GM18505 (cell line): ENCODE measurements around the gene SDC1.

ENCODE experiments used
- ATAC-seq: cut with Tn5 transposase; IDR thresholded peaks from one replicate; pipeline ENCODE4 v1.9.1; 2021; ENCODE audit not compliant: unreplicated experiment
- POLR2A ChIP-seq: IDR thresholded peaks from 4 replicates; pipeline ENCODE4 v1.6.1; 2011; ENCODE audit warnings: borderline replicate concordance; ENCODE audit not compliant: insufficient read depth, insufficient read length; ENCODE audit errors: extremely low read depth

The SDC1 gene

DNA sequence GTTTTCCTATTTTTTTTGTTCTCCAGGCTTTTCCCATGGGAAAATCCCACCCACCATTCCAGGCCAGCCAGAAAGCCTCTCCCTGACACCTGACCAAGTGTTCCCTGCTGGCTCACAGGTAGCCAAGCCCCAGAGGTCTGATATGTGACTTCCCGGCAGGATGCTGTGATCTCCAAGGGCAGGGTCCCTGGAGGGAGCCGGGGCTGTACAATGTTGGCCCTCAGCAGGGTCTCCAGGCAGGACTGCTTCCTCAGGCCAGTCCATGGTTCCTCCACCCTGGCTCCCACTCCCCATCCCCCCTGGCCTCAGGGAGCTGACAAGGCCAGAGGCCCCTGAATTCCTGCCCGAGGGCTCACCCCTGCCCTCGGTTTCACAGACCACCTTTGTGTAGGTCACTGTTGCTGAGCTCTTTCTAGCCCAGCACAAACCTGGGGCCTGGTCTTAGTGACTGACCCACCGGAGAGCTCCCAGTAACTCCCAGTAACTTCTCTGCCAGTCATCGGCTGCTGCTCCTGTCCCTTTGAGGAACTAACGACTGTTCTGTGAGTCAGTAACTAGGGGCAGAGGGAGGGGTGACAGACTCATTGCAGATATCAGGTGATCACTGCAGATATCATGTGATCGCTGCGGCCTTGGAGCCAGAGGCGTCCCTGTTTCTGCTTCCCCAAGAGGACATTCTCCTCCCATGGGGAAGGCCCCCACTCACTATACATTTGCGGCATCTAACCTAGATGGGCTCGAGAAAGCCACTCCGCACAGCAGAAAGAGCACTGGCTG is 38.7 kb downstream of the SDC1 start:
- no peak for ATAC-seq
- no peak for TF ChIP-seq POLR2A

DNA sequence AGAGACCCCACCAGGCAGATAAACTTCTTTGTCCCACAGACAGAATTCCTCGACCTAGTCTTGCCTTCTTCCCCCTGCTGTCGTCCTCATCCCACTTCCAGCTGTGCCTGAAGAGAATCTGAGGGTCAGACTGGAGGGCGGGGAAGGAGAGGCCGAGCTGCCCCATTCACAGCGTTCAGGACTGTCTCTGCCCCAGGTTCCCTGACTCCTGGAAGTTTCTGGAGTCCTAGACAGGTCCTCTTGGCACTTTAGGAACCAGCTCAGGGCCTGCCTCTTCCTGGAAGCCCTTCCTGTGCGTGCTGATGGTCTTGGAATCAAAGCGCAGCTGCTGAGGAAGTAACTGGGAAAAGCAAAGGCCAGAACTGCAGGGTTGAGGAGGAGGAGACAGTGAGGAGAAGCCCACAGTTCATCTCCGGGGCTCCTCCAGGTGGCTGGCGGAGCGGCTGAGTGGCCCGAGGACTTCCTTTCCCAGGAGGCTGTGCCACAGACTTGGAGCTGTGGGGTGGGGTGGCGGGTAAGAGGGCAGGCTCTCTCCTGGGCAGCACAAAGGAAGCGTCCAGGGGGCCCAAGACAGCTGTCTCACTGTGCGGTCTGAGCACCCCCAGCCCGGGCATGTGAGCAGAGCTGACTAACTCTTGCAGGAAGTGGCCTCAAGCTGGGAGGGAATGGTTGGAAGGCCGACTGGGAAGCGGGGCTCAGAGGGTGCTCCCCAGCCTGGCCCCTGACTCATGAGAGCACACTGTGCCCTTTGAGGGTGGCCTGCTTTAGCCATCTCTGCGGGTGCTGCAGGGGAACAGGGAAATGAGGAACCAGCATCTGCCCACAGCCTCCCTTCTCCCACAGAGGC is 39.5 kb downstream of the SDC1 start:
- no peak for ATAC-seq
- TF ChIP-seq POLR2A: no peak

DNA sequence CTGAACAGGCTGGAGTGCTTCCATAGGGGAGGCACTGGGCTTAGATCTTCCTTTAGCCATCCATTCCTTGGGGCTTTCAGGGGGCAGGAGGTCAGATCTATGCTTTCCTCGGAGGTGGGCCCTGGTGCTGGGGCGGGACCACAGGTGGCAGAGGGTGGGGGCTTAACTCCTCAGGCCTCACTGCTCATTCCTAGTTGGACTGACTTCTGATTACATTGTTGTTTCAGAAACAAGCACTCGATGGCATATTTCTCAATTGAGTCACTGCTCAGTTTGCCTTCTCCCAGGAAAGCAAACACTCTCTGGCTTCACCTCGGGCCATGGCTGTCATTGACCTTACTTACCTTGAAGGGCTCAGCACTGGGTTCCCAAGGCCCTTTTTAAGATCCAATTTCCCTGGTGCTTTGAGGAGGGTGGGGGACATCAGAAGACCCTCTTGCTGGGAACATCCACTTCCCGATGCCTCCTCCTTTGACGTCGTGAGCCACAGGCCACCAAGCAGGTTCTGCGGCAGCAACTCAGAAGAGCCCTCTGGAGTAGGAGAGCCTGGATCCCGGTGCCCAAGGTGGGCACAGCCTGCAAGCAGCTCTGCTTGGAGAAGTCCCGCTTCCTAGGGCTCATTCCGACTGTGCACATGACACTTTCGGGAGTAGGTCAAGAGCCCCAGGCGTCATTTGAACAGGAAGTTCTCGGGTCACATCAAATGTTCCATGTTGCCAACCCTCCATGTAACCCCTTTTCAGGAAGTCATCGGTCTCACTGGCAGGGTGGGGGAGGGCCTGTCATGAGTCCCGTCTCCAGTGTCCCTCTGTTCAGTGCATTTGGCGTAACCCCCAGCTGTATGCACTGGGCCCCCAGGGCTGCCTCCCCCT is 40.6 kb downstream of the SDC1 start:
- no peak for ATAC-seq

DNA sequence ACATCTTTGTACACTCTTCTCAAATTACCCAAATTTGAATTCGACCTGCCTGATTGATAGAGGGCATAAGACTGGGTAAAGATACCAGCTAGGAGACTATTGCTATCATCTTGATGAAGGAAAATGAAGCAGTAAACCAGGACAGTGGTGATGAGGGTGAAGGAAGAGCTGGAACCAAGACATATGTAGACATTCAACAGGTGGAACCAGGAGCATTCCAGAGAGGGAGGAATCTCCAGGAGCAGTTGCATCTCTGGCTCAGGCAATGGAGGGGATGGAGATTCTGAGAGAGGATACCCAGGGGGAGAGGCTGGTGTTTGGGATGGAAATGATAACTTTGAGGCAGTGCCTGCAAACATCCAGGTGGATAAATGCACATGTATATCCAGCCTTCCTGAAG is 41.6 kb downstream of the SDC1 start:
- ATAC-seq: no peak
- no peak for TF ChIP-seq POLR2A

More for the DNA sequence above, 40.6 kb downstream of the SDC1 start:
- no peak for TF ChIP-seq POLR2A

DNA sequence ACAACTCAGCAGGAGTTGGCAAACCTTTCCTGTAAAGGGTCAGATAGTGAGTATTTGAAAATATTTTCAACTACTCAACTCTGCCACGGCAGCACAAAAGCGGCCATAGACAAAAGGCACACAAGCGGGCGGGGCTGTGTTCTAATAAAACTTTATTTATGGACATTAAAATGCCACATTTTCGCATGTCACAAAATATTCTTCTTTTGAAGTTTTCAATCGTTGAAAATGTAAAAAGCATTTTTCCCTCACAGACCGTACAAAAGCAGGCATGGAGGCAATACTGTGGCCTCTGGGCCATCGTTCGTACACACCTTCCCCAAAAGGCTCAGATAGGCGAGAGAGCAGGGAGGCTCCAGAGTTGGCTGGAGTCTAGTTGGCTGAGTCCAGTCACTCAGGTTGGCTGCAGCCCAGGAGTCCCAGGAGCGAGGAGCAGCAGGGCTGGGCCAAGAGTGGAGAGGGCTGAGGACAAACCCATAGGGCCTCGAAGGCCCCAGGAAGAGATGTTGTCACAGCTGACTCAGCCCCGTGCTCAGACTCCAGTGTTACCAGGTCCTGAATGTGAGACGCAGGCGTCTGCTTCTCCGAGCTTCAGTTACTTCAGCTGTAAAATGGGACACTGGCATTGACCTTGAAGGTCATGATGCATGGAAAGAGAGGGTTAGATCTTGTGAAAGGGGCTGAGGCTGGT is 42.5 kb downstream of the SDC1 start:
- no peak for TF ChIP-seq POLR2A
- no peak for ATAC-seq

DNA sequence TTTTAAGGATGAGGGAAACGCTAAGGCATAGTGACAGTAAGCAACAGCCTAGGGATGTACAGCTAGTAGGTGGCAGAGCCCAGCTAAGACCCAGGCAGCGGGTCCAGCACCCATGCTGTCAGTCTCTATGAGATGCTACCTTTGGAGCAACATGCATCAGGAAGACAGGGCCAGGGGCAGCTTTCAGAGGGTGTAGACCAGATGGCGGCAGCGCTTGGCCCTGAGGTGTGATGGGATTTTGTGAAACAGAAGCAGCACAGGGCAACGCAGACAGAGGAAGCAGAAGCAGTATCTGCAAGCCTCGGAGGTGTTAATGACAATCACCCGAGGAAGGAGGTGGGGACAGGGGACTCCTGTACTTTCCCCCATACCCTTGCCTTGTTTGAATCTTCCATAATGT is 43.2 kb downstream of the SDC1 start:
- no peak for ATAC-seq
- TF ChIP-seq POLR2A: no peak

DNA sequence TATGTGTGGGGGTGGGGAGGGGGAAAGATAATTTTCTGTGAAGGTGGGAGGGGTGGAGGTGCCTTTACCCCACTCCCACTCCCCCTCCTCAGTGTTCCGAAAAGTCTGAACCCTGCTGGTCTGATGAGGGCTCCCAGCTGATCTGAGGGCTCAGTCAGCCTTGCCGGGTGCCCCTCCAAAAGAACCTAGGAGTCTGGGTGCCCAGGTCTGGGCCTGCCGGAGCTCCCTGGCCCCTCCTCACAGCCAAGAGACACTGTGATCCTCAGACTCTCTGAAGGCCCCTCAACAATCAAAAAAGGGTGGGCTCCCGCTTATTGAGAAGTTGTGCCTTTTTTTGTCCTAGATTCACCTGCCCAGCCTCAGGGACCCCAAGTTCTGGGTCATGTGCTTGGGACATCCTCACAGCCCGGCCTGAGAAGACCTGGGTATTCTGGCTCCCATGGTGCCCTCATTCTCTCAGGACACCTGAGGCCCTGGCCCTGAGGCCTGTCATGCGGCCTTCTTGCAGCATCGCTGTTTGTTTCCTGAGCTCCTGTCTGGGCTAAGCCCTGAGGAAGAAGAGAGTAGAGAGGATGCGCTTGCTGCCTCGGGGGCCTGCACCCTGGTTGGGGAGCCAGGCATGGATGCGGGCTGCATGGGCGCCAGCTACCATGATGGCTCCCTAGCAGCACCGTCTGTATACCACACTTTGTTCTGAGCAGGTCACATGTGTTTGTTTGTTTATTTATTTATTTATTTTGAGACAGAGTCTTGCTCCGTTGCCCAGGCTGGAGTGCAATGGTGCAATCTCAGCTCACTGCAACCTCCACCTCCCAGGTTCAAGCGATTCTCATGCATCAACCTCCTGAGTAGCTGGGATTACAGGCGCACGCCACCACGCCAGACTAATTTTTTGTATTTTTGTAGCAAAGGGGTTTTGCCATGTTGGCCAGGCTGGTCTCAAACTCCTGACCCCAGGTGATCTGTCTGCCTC is 44.0 kb downstream of the SDC1 start:
- no peak for TF ChIP-seq POLR2A
- ATAC-seq: no peak

DNA sequence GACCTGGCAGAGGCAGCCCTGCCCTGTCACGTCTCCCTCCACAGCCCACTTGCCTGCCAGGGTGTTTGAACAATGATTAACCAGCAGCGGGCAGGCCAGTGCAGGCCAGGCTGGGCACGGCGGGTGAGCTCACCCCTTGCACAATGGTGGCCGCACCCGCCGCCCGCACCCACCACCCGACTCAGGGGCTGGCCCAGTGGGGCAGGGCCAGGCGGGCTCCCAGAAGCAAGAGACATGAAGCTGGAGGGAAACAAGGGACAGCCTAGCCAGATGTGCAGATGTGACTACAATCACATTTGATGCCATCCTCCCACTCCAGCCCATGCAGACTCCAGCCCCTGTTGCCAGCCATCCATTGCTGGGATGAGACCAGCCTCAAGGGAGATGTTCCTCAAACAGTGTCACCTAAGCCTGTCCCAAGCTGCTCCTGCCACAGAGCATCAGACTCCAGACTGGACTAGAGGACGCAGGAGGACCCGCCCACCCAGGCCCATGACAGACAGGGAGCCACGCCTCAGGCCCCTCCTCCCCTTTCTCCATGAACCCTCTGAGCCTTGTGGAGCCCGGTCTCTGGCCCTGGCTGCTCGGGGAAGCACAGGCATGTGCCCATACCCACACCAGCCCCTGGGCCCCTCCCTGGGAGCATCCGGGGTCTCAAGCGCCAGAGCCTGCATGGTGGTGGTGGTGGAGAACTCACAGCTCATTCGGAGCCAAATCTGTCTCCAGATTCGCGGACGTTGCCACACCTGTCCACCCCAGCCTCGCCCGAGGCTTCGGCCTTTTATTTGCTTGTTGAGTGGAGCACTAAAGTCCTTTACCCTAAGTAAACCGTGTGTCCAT is 45.0 kb downstream of the SDC1 start:
- ATAC-seq: no peak
- TF ChIP-seq POLR2A: no peak

DNA sequence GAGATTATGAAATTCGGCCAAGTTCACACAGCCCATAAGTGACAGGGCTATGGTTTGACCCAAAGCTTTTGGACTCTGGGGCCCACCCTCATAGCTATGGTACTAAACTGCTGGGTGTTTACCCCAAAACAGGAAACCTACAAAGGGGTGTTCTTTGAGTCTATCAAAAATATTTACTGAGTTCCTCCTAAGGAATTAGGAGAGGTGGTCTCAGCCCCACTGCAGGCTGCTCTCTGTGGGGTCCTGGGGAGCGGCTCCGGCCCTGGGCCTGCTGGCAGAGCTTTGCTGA is 45.5 kb downstream of the SDC1 start:
- ATAC-seq: no peak
- TF ChIP-seq POLR2A: no peak

DNA sequence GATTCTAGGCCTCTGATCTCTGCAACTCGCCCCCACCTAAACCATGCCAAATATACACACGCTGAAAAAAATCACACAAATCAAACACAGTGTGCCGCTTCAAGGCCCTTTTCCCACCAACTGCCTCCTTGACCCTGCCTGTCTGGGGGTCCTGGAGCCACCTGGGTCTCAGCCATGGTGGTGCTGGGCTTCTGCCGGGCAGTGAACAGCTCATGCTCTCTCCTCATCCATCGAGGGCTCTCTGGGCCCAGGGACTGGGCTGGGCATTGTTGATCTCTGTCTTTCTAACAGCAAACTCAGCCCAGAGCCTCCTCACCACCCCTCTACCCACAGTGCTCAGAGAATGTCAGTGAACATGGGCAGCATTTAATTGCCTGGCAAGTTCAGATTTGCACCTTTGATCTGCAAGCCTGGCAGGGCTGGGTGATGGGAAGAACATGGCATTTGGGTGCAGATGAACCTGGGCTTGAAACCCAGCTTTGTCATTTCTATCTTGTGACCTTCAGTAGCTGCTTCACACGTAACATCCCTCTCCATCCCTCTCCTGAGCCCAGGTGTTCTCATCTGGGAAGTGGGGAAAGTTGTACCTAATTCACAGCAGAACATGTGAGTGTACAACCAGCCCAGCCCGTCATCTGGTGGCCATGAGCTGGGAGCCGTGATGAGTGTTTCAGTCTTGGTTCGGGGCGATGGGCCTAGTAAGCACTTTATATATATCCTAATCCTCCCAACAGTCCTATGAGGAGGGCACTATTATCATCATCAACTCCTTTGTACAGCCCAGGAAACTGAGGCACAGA is 46.1 kb downstream of the SDC1 start:
- ATAC-seq: no peak
- no peak for TF ChIP-seq POLR2A

DNA sequence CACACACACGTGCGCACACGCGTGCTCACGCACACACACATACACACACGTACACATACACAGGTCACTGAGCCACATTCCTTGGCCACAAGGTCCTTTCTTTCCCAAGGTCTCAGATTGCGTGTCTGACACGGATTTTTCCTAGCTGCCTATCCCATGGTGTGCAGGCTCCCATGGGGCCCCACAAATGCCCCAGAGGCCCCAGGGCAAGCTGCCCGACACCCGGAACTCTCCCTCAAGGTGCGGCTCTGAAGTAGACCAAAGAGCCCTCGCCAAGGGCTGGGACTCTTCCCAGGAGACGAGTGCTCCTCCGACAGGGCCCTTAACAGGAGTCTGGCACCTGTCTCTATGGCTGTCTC is 46.7 kb downstream of the SDC1 start:
- no peak for ATAC-seq
- no peak for TF ChIP-seq POLR2A
